ENCODE measurements around the gene ZNF236. TPM values are rescaled to one million over a fixed set of nuclear protein-coding genes. Genes with fewer than 3 reads are reported as not detected.

ZNF236 gene
- total RNA-seq, 1 donor from 2014 or later, result 14.5 TPM

GRCh38 chr18:76903386-76903785, 81.0 kb downstream of the ZNF236 start:
- no peak for DNase-seq (ENCODE audit: extremely low spot score in 2 of 2)
- Histone ChIP-seq H3K36me3 (peaks cover 0 to 38% of the 10 kb centered on the region in 2 donors), H3K9me3 (no peaks in the 10 kb centered on the region), H3K27ac (no peak overlapping the region), H3K27me3 (no peaks in the 10 kb centered on the region), H3K4me1 (no peaks in the 10 kb centered on the region), H3K4me3 (no peak overlapping the region)
- intact Hi-C loops (cut with DNase I), result no loop called here
- no peak for TF ChIP-seq POLR2AphosphoS5 (IDR thresholded peaks at IDR 0.05; ENCODE audit: insufficient read depth in 1 of 2, low read depth in 1 of 2)
- no peak for TF ChIP-seq POLR2A (IDR thresholded peaks at IDR 0.05)
- TF ChIP-seq CTCF (IDR thresholded peaks at IDR 0.05), result no peak

GRCh38 chr18:76905821-76906220, 83.5 kb downstream of the ZNF236 start:
- peak in 1 of 2 donors; percentile 6 for DNase-seq (ENCODE audit: extremely low spot score in 2 of 2)
- no peak overlapping the region for H3K4me3 ChIP-seq
- H3K9me3 ChIP-seq, result no peaks in the 10 kb centered on the region
- peaks cover 0 to 29% of the 10 kb centered on the region in 2 donors for H3K36me3 ChIP-seq
- no peaks in the 10 kb centered on the region for H3K27me3 ChIP-seq
- TF ChIP-seq POLR2A (IDR thresholded peaks at IDR 0.05) (no peak), CTCF (IDR thresholded peaks at IDR 0.05) (no peak), POLR2AphosphoS5 (IDR thresholded peaks at IDR 0.05; ENCODE audit: insufficient read depth in 1 of 2, low read depth in 1 of 2) (no peak)
- intact Hi-C loops (cut with DNase I), result no loop called here
- no peak overlapping the region for H3K27ac ChIP-seq
- no peaks in the 10 kb centered on the region for H3K4me1 ChIP-seq

- no peaks in the 10 kb centered on the region for H3K27me3 ChIP-seq
- H3K4me1 ChIP-seq, result no peaks in the 10 kb centered on the region
- H3K36me3 ChIP-seq, result peaks cover 0 to 52% of the 10 kb centered on the region in 2 donors
- no peak for DNase-seq (ENCODE audit: extremely low spot score in 2 of 2)
- no peak overlapping the region for H3K27ac ChIP-seq
- TF ChIP-seq POLR2A (IDR thresholded peaks at IDR 0.05) (no peak), CTCF (IDR thresholded peaks at IDR 0.05) (no peak), POLR2AphosphoS5 (IDR thresholded peaks at IDR 0.05; ENCODE audit: insufficient read depth in 1 of 2, low read depth in 1 of 2) (no peak)
- H3K4me3 ChIP-seq, result no peak overlapping the region
- intact Hi-C loops (cut with DNase I), result no loop called here
- H3K9me3 ChIP-seq, result no peaks in the 10 kb centered on the region
Observed at GRCh38 chr18:76908277-76908676, 85.9 kb downstream of the ZNF236 start.

- Histone ChIP-seq H3K27ac (no peak overlapping the region), H3K36me3 (peaks cover 0 to 59% of the 10 kb centered on the region in 2 donors), H3K4me3 (no peak overlapping the region), H3K27me3 (no peaks in the 10 kb centered on the region), H3K4me1 (no peaks in the 10 kb centered on the region), H3K9me3 (no peaks in the 10 kb centered on the region)
- TF ChIP-seq POLR2AphosphoS5 (IDR thresholded peaks at IDR 0.05; ENCODE audit: insufficient read depth in 1 of 2, low read depth in 1 of 2) (no peak), CTCF (IDR thresholded peaks at IDR 0.05) (no peak), POLR2A (IDR thresholded peaks at IDR 0.05) (no peak)
- intact Hi-C loops (cut with DNase I), result no loop called here
- no peak for DNase-seq (ENCODE audit: extremely low spot score in 2 of 2)
Observed at GRCh38 chr18:76909439-76909838, 87.1 kb downstream of the ZNF236 start.

- TF ChIP-seq CTCF (IDR thresholded peaks at IDR 0.05) (no peak), POLR2AphosphoS5 (IDR thresholded peaks at IDR 0.05; ENCODE audit: insufficient read depth in 1 of 2, low read depth in 1 of 2) (no peak), POLR2A (IDR thresholded peaks at IDR 0.05) (no peak)
- Histone ChIP-seq H3K9me3 (no peaks in the 10 kb centered on the region), H3K27me3 (no peaks in the 10 kb centered on the region), H3K27ac (no peak overlapping the region), H3K4me3 (no peak overlapping the region), H3K36me3 (peaks cover 0 to 58% of the 10 kb centered on the region in 2 donors), H3K4me1 (no peaks in the 10 kb centered on the region)
- no peak for DNase-seq (ENCODE audit: extremely low spot score in 2 of 2)
- intact Hi-C loops (cut with DNase I), result no loop called here
Observed at GRCh38 chr18:76911440-76911839, 89.1 kb downstream of the ZNF236 start.

All from vagina (tissue), 2 donors.